Activated gamma-delta T cell treated with anti-CD3 and anti-CD28 coated beads, Interleukin-2, amount 50 U/mL, for 16 hours (primary cell): ENCODE data around the gene SESN3.

Source experiments
- DNase-seq: peaks from one replicate; pipeline ENCODE4 v3.0.0-alpha.2; 2020; ENCODE audit warnings: low read depth

SESN3 gene

GRCh38 chr11:95119361-95120060, 111.5 kb downstream of the SESN3 start:
- no peak for DNase-seq

- DNase-seq, result no peak
Measured at GRCh38 chr11:95115597-95115996, 115.4 kb downstream of the SESN3 start.
